ENCODE data around the gene KRT6A.
"Not testable (repeated sequence)": the region's sequence is repeated elsewhere in the genome, so short reads cannot be mapped to it uniquely, and the experiment has no call there.

Gene KRT6A

GRCh38 chr12:52448228-52448627 lies 44.8 kb downstream of the KRT6A start:
- Histone ChIP-seq H3K27me3 (ENCODE audit: control insufficient read depth, low read length) (peaks cover under 1% of the 10 kb centered on the region; the same call in 1 of the 2 replicates), H3K79me2 (ENCODE audit: control insufficient read depth, low read length) (no peaks in the 10 kb centered on the region), H4K20me1 (ENCODE audit: control insufficient read depth, insufficient read depth, low read depth, low read length) (no peaks in the 10 kb centered on the region), H3F3A (ENCODE audit: control insufficient read depth, insufficient read depth) (no peaks in the 10 kb centered on the region), H3K4me3 (ENCODE audit: low read length) (no peak overlapping the region), H3K4me2 (ENCODE audit: low read length) (no peak overlapping the region), H3K36me3 (ENCODE audit: control insufficient read depth, low read length) (no peaks in the 10 kb centered on the region), H3K9me2 (replicated peaks; ENCODE audit: control insufficient read depth, low read length) (no peaks in the 10 kb centered on the region), H3K9me3 (ENCODE audit: control insufficient read depth, insufficient read depth, low read length) (no peaks in the 10 kb centered on the region), H3K4me1 (ENCODE audit: control insufficient read depth, low read length) (no peaks in the 10 kb centered on the region), H3K27ac (ENCODE audit: low read depth, low read length) (no peak overlapping the region)
- TF ChIP-seq EZH2phosphoT487 (IDR thresholded peaks at IDR 0.05; ENCODE audit: borderline replicate concordance, low read length) = no peak
- TF ChIP-seq CTCF (IDR thresholded peaks at IDR 0.05; ENCODE audit: low read depth, low read length, poor library complexity, severe bottlenecking) = no peak

GRCh38 chr12:52447196-52447595 lies 45.9 kb downstream of the KRT6A start:
- not testable (repeated sequence) for H3K9me3 ChIP-seq (ENCODE audit: control insufficient read depth, insufficient read depth, low read length); H3K4me1 ChIP-seq (ENCODE audit: control insufficient read depth, low read length); H3K9me2 ChIP-seq (replicated peaks; ENCODE audit: control insufficient read depth, low read length); H3K79me2 ChIP-seq (ENCODE audit: control insufficient read depth, low read length); H3F3A ChIP-seq (ENCODE audit: control insufficient read depth, insufficient read depth); H3K27ac ChIP-seq (ENCODE audit: low read depth, low read length); H3K27me3 ChIP-seq (ENCODE audit: control insufficient read depth, low read length); H4K20me1 ChIP-seq (ENCODE audit: control insufficient read depth, insufficient read depth, low read depth, low read length); H3K4me3 ChIP-seq (ENCODE audit: low read length); H3K4me2 ChIP-seq (ENCODE audit: low read length); H3K36me3 ChIP-seq (ENCODE audit: control insufficient read depth, low read length)

- no peaks in the 10 kb centered on the region for H3F3A ChIP-seq (ENCODE audit: control insufficient read depth, insufficient read depth)
- H3K27ac ChIP-seq (ENCODE audit: low read depth, low read length) = no peak overlapping the region
- no peaks in the 10 kb centered on the region for H3K4me1 ChIP-seq (ENCODE audit: control insufficient read depth, low read length)
- no peaks in the 10 kb centered on the region for H3K36me3 ChIP-seq (ENCODE audit: control insufficient read depth, low read length)
- H4K20me1 ChIP-seq (ENCODE audit: control insufficient read depth, insufficient read depth, low read depth, low read length) = no peaks in the 10 kb centered on the region
- H3K4me2 ChIP-seq (ENCODE audit: low read length) = no peak overlapping the region
- no peaks in the 10 kb centered on the region for H3K9me2 ChIP-seq (replicated peaks; ENCODE audit: control insufficient read depth, low read length)
- no peak for TF ChIP-seq EZH2phosphoT487 (IDR thresholded peaks at IDR 0.05; ENCODE audit: borderline replicate concordance, low read length)
- H3K27me3 ChIP-seq (ENCODE audit: control insufficient read depth, low read length) = peaks cover 6% of the 10 kb centered on the region; the same call in 1 of the 2 replicates
- no peak overlapping the region for H3K4me3 ChIP-seq (ENCODE audit: low read length)
- H3K9me3 ChIP-seq (ENCODE audit: control insufficient read depth, insufficient read depth, low read length) = no peaks in the 10 kb centered on the region
- H3K79me2 ChIP-seq (ENCODE audit: control insufficient read depth, low read length) = no peaks in the 10 kb centered on the region
Observed at GRCh38 chr12:52446367-52447045, 46.6 kb downstream of the KRT6A start.

- Histone ChIP-seq H3K4me2 (ENCODE audit: low read length) (no peak overlapping the region), H3F3A (ENCODE audit: control insufficient read depth, insufficient read depth) (no peaks in the 10 kb centered on the region), H3K27ac (ENCODE audit: low read depth, low read length) (no peak overlapping the region), H4K20me1 (ENCODE audit: control insufficient read depth, insufficient read depth, low read depth, low read length) (no peaks in the 10 kb centered on the region), H3K4me1 (ENCODE audit: control insufficient read depth, low read length) (no peaks in the 10 kb centered on the region), H3K4me3 (ENCODE audit: low read length) (no peak overlapping the region), H3K9me2 (replicated peaks; ENCODE audit: control insufficient read depth, low read length) (no peaks in the 10 kb centered on the region), H3K79me2 (ENCODE audit: control insufficient read depth, low read length) (no peaks in the 10 kb centered on the region), H3K9me3 (ENCODE audit: control insufficient read depth, insufficient read depth, low read length) (no peaks in the 10 kb centered on the region), H3K27me3 (ENCODE audit: control insufficient read depth, low read length) (peaks cover 6% of the 10 kb centered on the region; the same call in 1 of the 2 replicates), H3K36me3 (ENCODE audit: control insufficient read depth, low read length) (no peaks in the 10 kb centered on the region)
- TF ChIP-seq EZH2phosphoT487 (IDR thresholded peaks at IDR 0.05; ENCODE audit: borderline replicate concordance, low read length) (no peak), CTCF (IDR thresholded peaks at IDR 0.05; ENCODE audit: low read depth, low read length, poor library complexity, severe bottlenecking) (no peak)
Observed at GRCh38 chr12:52445876-52446275, 47.2 kb downstream of the KRT6A start.
